ENCODE measurements around the gene SF1. TPM values are rescaled to one million over a fixed set of nuclear protein-coding genes. Genes with fewer than 3 reads are reported as not detected.

The SF1 gene
- total and polyA plus RNA-seq, 9 of the 15 experiments (the other 6 are each of a cell fraction or from before 2014, with no cell fraction given), result 13.1 to 334 (median 111) TPM

- TF ChIP-seq, protein P1, sequence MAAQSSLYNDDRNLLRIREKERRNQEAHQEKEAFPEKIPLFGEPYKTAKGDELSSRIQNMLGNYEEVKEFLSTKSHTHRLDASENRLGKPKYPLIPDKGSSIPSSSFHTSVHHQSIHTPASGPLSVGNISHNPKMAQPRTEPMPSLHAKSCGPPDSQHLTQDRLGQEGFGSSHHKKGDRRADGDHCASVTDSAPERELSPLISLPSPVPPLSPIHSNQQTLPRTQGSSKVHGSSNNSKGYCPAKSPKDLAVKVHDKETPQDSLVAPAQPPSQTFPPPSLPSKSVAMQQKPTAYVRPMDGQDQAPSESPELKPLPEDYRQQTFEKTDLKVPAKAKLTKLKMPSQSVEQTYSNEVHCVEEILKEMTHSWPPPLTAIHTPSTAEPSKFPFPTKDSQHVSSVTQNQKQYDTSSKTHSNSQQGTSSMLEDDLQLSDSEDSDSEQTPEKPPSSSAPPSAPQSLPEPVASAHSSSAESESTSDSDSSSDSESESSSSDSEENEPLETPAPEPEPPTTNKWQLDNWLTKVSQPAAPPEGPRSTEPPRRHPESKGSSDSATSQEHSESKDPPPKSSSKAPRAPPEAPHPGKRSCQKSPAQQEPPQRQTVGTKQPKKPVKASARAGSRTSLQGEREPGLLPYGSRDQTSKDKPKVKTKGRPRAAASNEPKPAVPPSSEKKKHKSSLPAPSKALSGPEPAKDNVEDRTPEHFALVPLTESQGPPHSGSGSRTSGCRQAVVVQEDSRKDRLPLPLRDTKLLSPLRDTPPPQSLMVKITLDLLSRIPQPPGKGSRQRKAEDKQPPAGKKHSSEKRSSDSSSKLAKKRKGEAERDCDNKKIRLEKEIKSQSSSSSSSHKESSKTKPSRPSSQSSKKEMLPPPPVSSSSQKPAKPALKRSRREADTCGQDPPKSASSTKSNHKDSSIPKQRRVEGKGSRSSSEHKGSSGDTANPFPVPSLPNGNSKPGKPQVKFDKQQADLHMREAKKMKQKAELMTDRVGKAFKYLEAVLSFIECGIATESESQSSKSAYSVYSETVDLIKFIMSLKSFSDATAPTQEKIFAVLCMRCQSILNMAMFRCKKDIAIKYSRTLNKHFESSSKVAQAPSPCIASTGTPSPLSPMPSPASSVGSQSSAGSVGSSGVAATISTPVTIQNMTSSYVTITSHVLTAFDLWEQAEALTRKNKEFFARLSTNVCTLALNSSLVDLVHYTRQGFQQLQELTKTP (IDR thresholded peaks at IDR 0.05; ENCODE audit: low read depth in 1 of 2, partially characterized antibody in 2 of 2), result no peak
- TF ChIP-seq TARDBP (IDR thresholded peaks at IDR 0.05) (0 out of 2 replicates have a peak, but pooled peaks have one; percentile 27), ZNF449 (CRISPR knock-in tag; IDR thresholded peaks at IDR 0.05) (no peak), PCBP1 (IDR thresholded peaks at IDR 0.05; ENCODE audit: low read depth, low read length, poor library complexity, severe bottlenecking) (no peak), ZNF408 (CRISPR knock-in tag; IDR thresholded peaks at IDR 0.05; ENCODE audit: low read depth) (no peak), VEZF1 (CRISPR knock-in tag; IDR thresholded peaks at IDR 0.05) (no peak), OTX1 (CRISPR knock-in tag; IDR thresholded peaks at IDR 0.05) (no peak), HMBOX1 (IDR thresholded peaks at IDR 0.05) (no peak), FOXM1 (IDR thresholded peaks at IDR 0.05; ENCODE audit: low read depth) (0 out of 2 replicates have a peak, but pooled peaks have one; percentile 38), FOXM1 (CRISPR knock-in tag; IDR thresholded peaks at IDR 0.05; ENCODE audit: low read depth) (no peak), ZNF134 (CRISPR knock-in tag; conservative IDR thresholded peaks at IDR 0.05) (peak; percentile 82), PTBP1 (IDR thresholded peaks at IDR 0.05; ENCODE audit: low read depth, low read length) (0 out of 2 replicates have a peak, but pooled peaks have one; percentile 68), ZNF395 (CRISPR knock-in tag; IDR thresholded peaks at IDR 0.05) (no peak), SMARCA5 (IDR thresholded peaks at IDR 0.05) (peak; percentile 91)
- TF ChIP-seq, protein P2, sequence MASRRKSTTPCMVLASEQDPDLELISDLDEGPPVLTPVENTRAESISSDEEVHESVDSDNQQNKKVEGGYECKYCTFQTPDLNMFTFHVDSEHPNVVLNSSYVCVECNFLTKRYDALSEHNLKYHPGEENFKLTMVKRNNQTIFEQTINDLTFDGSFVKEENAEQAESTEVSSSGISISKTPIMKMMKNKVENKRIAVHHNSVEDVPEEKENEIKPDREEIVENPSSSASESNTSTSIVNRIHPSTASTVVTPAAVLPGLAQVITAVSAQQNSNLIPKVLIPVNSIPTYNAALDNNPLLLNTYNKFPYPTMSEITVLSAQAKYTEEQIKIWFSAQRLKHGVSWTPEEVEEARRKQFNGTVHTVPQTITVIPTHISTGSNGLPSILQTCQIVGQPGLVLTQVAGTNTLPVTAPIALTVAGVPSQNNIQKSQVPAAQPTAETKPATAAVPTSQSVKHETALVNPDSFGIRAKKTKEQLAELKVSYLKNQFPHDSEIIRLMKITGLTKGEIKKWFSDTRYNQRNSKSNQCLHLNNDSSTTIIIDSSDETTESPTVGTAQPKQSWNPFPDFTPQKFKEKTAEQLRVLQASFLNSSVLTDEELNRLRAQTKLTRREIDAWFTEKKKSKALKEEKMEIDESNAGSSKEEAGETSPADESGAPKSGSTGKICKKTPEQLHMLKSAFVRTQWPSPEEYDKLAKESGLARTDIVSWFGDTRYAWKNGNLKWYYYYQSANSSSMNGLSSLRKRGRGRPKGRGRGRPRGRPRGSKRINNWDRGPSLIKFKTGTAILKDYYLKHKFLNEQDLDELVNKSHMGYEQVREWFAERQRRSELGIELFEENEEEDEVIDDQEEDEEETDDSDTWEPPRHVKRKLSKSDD (conservative IDR thresholded peaks at IDR 0.05; ENCODE audit: low read length), result no peak
Measured at GRCh38 chr11:64760759-64761420, 17.5 kb downstream of the SF1 start (continued).

Data from K562 (cell line).